HepG2 (cell line): ENCODE measurements around the gene P2RX1.

ENCODE experiments used
- CREB1 ChIP-seq, 2 experiments: fragments of 450-650 bp in 1 of 2; IDR thresholded peaks; 2 replicates each; pipeline ENCODE4 v1.6.1; 2016 to 2017; ENCODE audit warnings: control low read depth in 1 of 2, mild to moderate bottlenecking in 1 of 2, missing compliant biosample characterization in 1 of 2, missing genetic modification characterization in 1 of 2
- TEAD2 ChIP-seq: sonication (generic); formaldehyde crosslinking; IDR thresholded peaks from 2 replicates; pipeline ENCODE4 v1.9.0; 2021; ENCODE audit warnings: missing genetic modification reagents
- ZFP37 ChIP-seq: sonication (generic); formaldehyde crosslinking; IDR thresholded peaks from 2 replicates; pipeline ENCODE4 v1.4.0; 2020; ENCODE audit warnings: missing genetic modification reagents, borderline replicate concordance
- ZNF335 ChIP-seq: sonication (generic); formaldehyde crosslinking; IDR thresholded peaks from 2 replicates; pipeline ENCODE4 v1.4.0; 2020; ENCODE audit warnings: missing genetic modification reagents

DNA sequence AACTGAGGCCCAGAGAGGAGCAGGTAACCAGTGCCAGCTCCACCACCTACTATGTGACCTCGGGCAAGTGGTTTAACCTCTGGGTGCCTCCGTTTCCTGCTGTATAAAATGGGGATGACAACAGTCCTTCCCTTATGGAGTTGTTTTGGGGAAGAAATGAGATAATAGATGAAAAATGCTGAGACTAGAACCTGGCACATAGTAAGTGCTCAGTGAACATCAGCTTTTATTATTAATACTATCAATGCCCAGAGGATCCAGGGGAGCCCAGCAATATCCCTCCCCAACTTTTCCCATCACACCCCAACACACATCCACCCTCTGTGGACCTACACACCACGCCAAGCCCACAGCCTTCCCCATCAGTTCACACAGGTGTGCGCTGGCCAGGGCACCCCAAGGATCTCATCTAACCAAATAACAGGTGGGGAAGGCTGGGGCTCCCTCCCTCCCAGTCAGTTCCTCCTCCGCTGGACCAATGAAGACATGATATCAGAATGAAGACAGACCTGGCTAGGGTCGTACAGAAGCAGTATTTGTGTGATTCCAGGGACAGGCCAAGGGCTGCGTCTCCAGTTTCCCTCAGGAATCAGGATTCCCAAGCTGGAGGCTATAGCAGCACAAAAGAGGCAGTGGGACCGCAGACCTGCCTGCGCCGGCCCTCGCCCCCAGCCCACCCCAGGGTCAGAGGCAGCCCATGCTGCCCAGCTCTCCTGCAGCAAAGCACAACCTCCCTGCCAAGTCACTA lies 46.1 kb upstream of the P2RX1 start:
- TF ChIP-seq TEAD2 (no peak), ZFP37 (no peak), ZNF335 (CRISPR knock-in tag) (no peak), CREB1 (IDR thresholded peaks at IDR 0.05) (no peak), CREB1 (CRISPR knock-in tag; IDR thresholded peaks at IDR 0.05) (no peak)
